ENCODE results near the gene HYAL3. TPM values are rescaled to one million over a fixed set of nuclear protein-coding genes. Genes with fewer than 3 reads are reported as not detected.
A peak's percentile ranks its signal among the peaks of the same experiment; 100 is the strongest.

Gene HYAL3
- 3.2 TPM for polyA plus RNA-seq (2013, experiment 1 of 2; ENCODE audit: insufficient read length)
- polyA plus RNA-seq (2013, experiment 2 of 2; ENCODE audit: insufficient read length), result 3.9 TPM

- peak; percentile 99 for DNase-seq
These were observed at the start of gene HYAL3, which contains the start of gene NAA80 for GRCh38 chr3:50298836-50299637. Gene HYAL3 (minus strand): TSS chr3:50299405. CDS start chr3:50295602, 3,803 bp downstream. Gene NAA80 (minus strand): TSS chr3:50299405. CDS start chr3:50297463, 1,942 bp downstream.

GRCh38 chr3:50347187-50347813 lies 48.1 kb upstream of the HYAL3 start:
- peak; percentile 78 for DNase-seq

GRCh38 chr3:50345586-50346234 lies 46.5 kb upstream of the HYAL3 start, which contains the start of gene ZMYND10:
Gene ZMYND10 (minus strand): TSS chr3:50345732. CDS start chr3:50345579, 153 bp downstream.
- peak; percentile 46 for DNase-seq

- DNase-seq, result no peak
These were observed 45.8 kb upstream of the HYAL3 start for GRCh38 chr3:50345008-50345407.

- no peak for DNase-seq
These were observed 43.8 kb upstream of the HYAL3 start for GRCh38 chr3:50342813-50343633.

GRCh38 chr3:50341996-50342650 lies 42.9 kb upstream of the HYAL3 start:
- no peak for DNase-seq

- DNase-seq, result no peak
These were observed 42.3 kb upstream of the HYAL3 start for GRCh38 chr3:50341537-50341936.

- DNase-seq, result peak; percentile 63
These were observed 41.5 kb upstream of the HYAL3 start, which contains the start of gene RASSF1 for GRCh38 chr3:50340448-50341329. Gene RASSF1 (minus strand): TSS chr3:50340836. CDS start chr3:50340805, 31 bp downstream.

GRCh38 chr3:50340147-50340447 lies 40.9 kb upstream of the HYAL3 start:
- no peak for DNase-seq

- peak; percentile 61 for DNase-seq
These were observed 40.4 kb upstream of the HYAL3 start for GRCh38 chr3:50339485-50340146.

GRCh38 chr3:50338965-50339364 lies 39.8 kb upstream of the HYAL3 start:
- no peak for DNase-seq

GRCh38 chr3:50337175-50337861 lies 38.1 kb upstream of the HYAL3 start:
- DNase-seq, result peak; percentile 99

- DNase-seq, result peak; percentile 23
These were observed 37.4 kb upstream of the HYAL3 start for GRCh38 chr3:50336452-50337174.

- no peak for DNase-seq
These were observed 35.3 kb upstream of the HYAL3 start for GRCh38 chr3:50334339-50335075.

- no peak for DNase-seq
These were observed 34.6 kb upstream of the HYAL3 start for GRCh38 chr3:50333744-50334328.

GRCh38 chr3:50331364-50331907 lies 32.2 kb upstream of the HYAL3 start:
- no peak for DNase-seq

GRCh38 chr3:50330330-50330729 lies 31.1 kb upstream of the HYAL3 start:
- DNase-seq, result no peak
